ENCODE results near the gene MYNN. TPM values are rescaled to one million over a fixed set of nuclear protein-coding genes. Genes with fewer than 3 reads are reported as not detected.

The MYNN gene
- total RNA-seq, 2 experiments from 2014 or later, result 15.7 to 16.4 TPM

- CTCF ChIA-PET, result no interaction called here
- no peak overlapping the region for H3K4me3 Mint-ChIP-seq
- DNase-seq (no peak), ATAC-seq (no peak)
- H3K27me3 Mint-ChIP-seq (ENCODE audit: low read depth), result no peaks in the 10 kb centered on the region
- peaks cover 7% of the 10 kb centered on the region for H3K36me3 Mint-ChIP-seq (ENCODE audit: low read depth)
- no peaks in the 10 kb centered on the region for H3K9me3 Mint-ChIP-seq (ENCODE audit: insufficient read depth)
- POLR2A ChIA-PET, result no interaction called here
- no peak overlapping the region for H3K27ac Mint-ChIP-seq
- H3K4me1 Mint-ChIP-seq (ENCODE audit: low read depth), result peaks cover 36% of the 10 kb centered on the region
Measured at GRCh38 chr3:169760479-169760878, 12.7 kb upstream of the MYNN start.

GRCh38 chr3:169764312-169764881 is 8.8 kb upstream of the MYNN start:
- H3K4me1 Mint-ChIP-seq (ENCODE audit: low read depth), result peaks cover 36% of the 10 kb centered on the region
- H3K9me3 Mint-ChIP-seq (ENCODE audit: insufficient read depth), result no peaks in the 10 kb centered on the region
- DNase-seq (peak; percentile 65), ATAC-seq (peak; percentile 50)
- H3K27ac Mint-ChIP-seq, result peak overlapping the region; percentile 98
- H3K27me3 Mint-ChIP-seq (ENCODE audit: low read depth), result no peaks in the 10 kb centered on the region
- peak overlapping the region; percentile 92 for H3K4me3 Mint-ChIP-seq
- H3K36me3 Mint-ChIP-seq (ENCODE audit: low read depth), result peaks cover 7% of the 10 kb centered on the region
- POLR2A ChIA-PET, result interaction anchor here (0.7 to 3.2 kb wide), 7 partner anchors 9 to 269 kb away, joined by 3 to 47 read pairs (median 3); partner anchors contain the start of genes LRRC34, LRRIQ4, MYNN and SEC62
- CTCF ChIA-PET, result interaction anchor here (0.9 to 3.1 kb wide), 6 partner anchors 9 to 290 kb away, joined by 3 to 13 read pairs (median 4); partner anchors contain the start of genes LRRC34, LRRIQ4 and MYNN

GRCh38 chr3:169764882-169765612 is 8.1 kb upstream of the MYNN start, which contains the start of gene TERC:
TERC (minus strand) TSS chr3:169765060.
- POLR2A ChIA-PET, result interaction anchor here (0.7 to 3.2 kb wide), 7 partner anchors 8 to 269 kb away, joined by 3 to 47 read pairs (median 3); partner anchors contain the start of genes LRRC34, LRRIQ4, MYNN and SEC62
- no peaks in the 10 kb centered on the region for H3K27me3 Mint-ChIP-seq (ENCODE audit: low read depth)
- peak within 1 kb of the TSS; percentile 92 for H3K4me3 Mint-ChIP-seq

DNA sequence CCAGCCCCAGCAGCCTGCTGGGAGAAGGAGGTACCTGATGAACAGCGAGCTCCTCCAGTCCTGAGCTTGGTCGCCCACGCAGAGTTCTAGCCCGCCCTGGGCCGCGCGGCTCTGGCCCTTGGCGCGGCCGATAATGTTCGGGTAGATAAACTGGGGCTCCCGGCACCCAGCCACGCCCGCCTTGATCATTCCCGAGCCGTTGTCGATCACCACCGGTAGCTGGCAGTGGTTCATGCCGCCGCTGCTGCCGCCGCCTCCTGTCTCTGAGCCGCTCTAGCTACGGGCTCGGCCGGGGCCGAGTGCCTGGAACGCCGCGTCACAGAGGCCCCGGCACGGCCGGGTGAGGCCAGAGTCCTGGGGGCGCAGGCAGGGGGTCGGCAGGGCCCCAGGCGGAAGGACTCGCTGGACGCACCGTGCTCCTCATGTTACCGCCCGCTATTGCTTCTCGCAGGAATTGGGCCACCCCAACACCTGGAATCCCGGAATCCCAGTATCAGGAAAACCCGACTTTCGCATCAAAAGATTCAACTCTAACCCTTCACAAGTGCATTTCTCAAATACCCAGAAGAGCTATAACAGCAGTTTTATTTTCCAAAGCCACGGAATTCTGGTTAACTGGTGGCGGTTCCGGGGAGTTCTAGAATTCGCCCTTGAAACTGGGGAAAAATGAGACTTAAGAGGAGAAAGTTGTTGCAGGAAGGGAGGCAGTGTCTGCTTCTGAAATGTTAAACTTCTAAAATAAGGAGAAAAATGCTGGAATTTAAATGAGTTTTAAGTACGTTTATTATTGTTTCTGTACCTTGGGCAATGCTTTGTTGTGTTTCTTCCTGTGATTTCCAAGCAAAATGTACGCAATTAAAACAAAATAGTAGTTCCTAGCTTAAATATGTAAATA is 3.7 kb upstream of the MYNN start, which contains the start of gene ACTRT3:
Gene ACTRT3 (minus strand): TSS at position 275 of the 895 bp plus-strand sequence. CDS start 41 bp downstream, at position 234.
- peak; percentile 18 for ATAC-seq
- Mint-ChIP-seq H3K4me1 (ENCODE audit: low read depth) (peaks cover 25% of the 10 kb centered on the region), H3K36me3 (ENCODE audit: low read depth) (peaks cover 16% of the 10 kb centered on the region), H3K4me3 (peak within 1 kb of the TSS; percentile 85), H3K27ac (peak within 1 kb of the TSS; percentile 83), H3K27me3 (ENCODE audit: low read depth) (no peaks in the 10 kb centered on the region), H3K9me3 (ENCODE audit: insufficient read depth) (no peaks in the 10 kb centered on the region)
- POLR2A ChIA-PET, result interaction anchor here (1.1 kb wide), 1 partner anchor 43 kb away, joined by 4 read pairs; the partner anchor contains the start of genes LRRC34 and LRRIQ4
- DNase-seq, result peak; percentile 68
- CTCF ChIA-PET, result no interaction called here

More at GRCh38 chr3:169764882-169765612, 8.1 kb upstream of the MYNN start, which contains the start of gene TERC:
- peaks cover 7% of the 10 kb centered on the region for H3K36me3 Mint-ChIP-seq (ENCODE audit: low read depth)
- CTCF ChIA-PET, result interaction anchor here (1.7 to 3.1 kb wide), 3 partner anchors 8 to 97 kb away, joined by 5 to 13 read pairs (median 12); partner anchors contain the start of genes LRRC34, LRRIQ4 and MYNN
- ATAC-seq, result peak; percentile 87
- H3K27ac Mint-ChIP-seq, result peak within 1 kb of the TSS; percentile 98
- no peaks in the 10 kb centered on the region for H3K9me3 Mint-ChIP-seq (ENCODE audit: insufficient read depth)
- peaks cover 31% of the 10 kb centered on the region for H3K4me1 Mint-ChIP-seq (ENCODE audit: low read depth)
- DNase-seq, result peak; percentile 96

DNA sequence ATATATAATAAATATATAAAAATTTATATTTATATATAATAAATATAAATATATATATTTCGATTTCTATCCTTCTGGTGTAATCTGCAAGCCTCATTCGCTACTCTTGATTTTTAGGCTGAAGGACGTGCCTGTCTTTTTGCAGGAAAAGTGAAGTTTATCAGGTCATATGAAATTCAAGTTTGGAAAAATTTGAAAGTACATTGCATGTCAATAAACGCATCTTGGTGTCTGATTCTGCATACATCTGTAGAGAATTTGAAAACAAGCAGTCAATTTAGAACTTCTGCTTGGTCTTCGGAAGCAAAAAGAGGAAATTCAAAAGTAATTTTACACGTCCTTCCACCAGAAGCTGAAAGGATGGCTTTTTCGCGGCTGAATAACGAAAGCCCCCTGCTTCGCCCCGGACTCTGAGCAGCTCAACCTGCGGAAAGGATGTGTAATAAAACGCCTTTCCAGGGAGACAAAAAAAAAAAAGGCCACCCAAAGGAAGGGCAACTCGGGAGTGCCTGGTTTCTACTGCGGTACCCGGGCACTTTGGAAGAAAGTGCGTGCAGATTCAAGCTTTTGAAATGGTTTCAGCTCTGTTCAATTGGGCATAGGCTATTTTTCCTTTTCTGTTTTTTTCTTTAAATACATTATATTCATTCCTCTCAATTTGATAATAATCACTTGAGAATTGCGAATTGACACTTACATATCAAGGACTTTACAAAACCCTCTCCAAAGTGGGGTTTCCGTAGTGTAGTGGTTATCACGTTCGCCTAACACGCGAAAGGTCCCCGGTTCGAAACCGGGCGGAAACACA is 1.5 kb upstream of the MYNN start:
- ChIA-PET POLR2A (interaction anchor here (0.7 to 3.7 kb wide), 8 partner anchors 8 to 1098 kb away, joined by 3 to 47 read pairs (median 7); partner anchors contain the start of genes LRRC34, LRRIQ4, PHC3 and RPL22L1), CTCF (interaction anchor here (0.7 to 3.7 kb wide), 5 partner anchors 8 to 1496 kb away, joined by 3 to 13 read pairs (median 5); partner anchors contain the start of genes SEC62 and TERC)
- H3K9me3 Mint-ChIP-seq (ENCODE audit: insufficient read depth), result no peaks in the 10 kb centered on the region
- DNase-seq (peak; percentile 81), ATAC-seq (peak; percentile 5)
- H3K27ac Mint-ChIP-seq, result peak overlapping the region; percentile 100
- peaks cover 30% of the 10 kb centered on the region for H3K36me3 Mint-ChIP-seq (ENCODE audit: low read depth)
- no peaks in the 10 kb centered on the region for H3K27me3 Mint-ChIP-seq (ENCODE audit: low read depth)
- H3K4me1 Mint-ChIP-seq (ENCODE audit: low read depth), result peaks cover 36% of the 10 kb centered on the region
- peak overlapping the region; percentile 98 for H3K4me3 Mint-ChIP-seq

- ATAC-seq (peak; percentile 18), DNase-seq (no peak)
- Mint-ChIP-seq H3K27ac (peak overlapping the region; percentile 100), H3K9me3 (ENCODE audit: insufficient read depth) (no peaks in the 10 kb centered on the region), H3K27me3 (ENCODE audit: low read depth) (no peaks in the 10 kb centered on the region), H3K36me3 (ENCODE audit: low read depth) (peaks cover 36% of the 10 kb centered on the region), H3K4me1 (ENCODE audit: low read depth) (peaks cover 40% of the 10 kb centered on the region), H3K4me3 (peak overlapping the region; percentile 98)
- ChIA-PET CTCF (interaction anchor here (0.7 to 3.7 kb wide), 6 partner anchors 8 to 1495 kb away, joined by 3 to 13 read pairs (median 6); partner anchors contain the start of genes SEC62 and TERC), POLR2A (interaction anchor here (0.6 to 3.7 kb wide), 13 partner anchors 9 to 1097 kb away, joined by 3 to 47 read pairs (median 6); partner anchors contain the start of genes LRRC34, LRRIQ4, PHC3 and RPL22L1)
Measured at GRCh38 chr3:169772305-169772896, 795 bp upstream of the MYNN start.

DNA sequence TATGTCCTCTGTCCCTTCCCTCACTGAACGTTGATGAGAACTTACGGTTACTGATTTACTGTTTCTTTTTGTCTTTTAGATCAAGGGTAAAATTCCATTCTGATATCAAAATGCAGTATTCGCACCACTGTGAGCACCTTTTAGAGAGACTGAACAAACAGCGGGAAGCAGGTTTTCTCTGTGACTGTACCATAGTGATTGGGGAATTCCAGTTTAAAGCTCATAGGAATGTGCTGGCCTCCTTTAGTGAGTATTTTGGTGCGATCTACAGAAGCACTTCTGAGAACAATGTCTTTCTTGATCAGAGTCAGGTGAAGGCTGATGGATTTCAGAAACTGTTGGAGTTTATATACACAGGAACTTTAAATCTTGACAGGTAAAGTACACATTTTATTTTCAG is 990 bp downstream of the MYNN start:
- ChIA-PET CTCF (interaction anchor here (0.8 to 3.7 kb wide), 3 partner anchors 8 to 17 kb away, joined by 4 to 13 read pairs (median 7); partner anchors contain the start of gene TERC), POLR2A (interaction anchor here (1.0 to 3.7 kb wide), 4 partner anchors 10 to 405 kb away, joined by 3 to 47 read pairs (median 28); partner anchors contain the start of genes LRRC34, LRRIQ4, SEC62 and TERC)
- H3K4me3 Mint-ChIP-seq, result peak overlapping the region; percentile 98
- H3K27me3 Mint-ChIP-seq (ENCODE audit: low read depth), result no peaks in the 10 kb centered on the region
- H3K9me3 Mint-ChIP-seq (ENCODE audit: insufficient read depth), result no peaks in the 10 kb centered on the region
- H3K4me1 Mint-ChIP-seq (ENCODE audit: low read depth), result peaks cover 45% of the 10 kb centered on the region
- peaks cover 52% of the 10 kb centered on the region for H3K36me3 Mint-ChIP-seq (ENCODE audit: low read depth)
- no peak for DNase-seq
- H3K27ac Mint-ChIP-seq, result peak overlapping the region; percentile 100
- no peak for ATAC-seq

GRCh38 chr3:169777822-169778221 is 4.6 kb downstream of the MYNN start:
- Mint-ChIP-seq H3K27me3 (ENCODE audit: low read depth) (no peaks in the 10 kb centered on the region), H3K4me1 (ENCODE audit: low read depth) (peaks cover 74% of the 10 kb centered on the region), H3K4me3 (no peak overlapping the region), H3K27ac (no peak overlapping the region), H3K36me3 (ENCODE audit: low read depth) (peaks cover 76% of the 10 kb centered on the region), H3K9me3 (ENCODE audit: insufficient read depth) (no peaks in the 10 kb centered on the region)
- DNase-seq (no peak), ATAC-seq (no peak)
- CTCF ChIA-PET, result interaction anchor here (1.1 to 1.2 kb wide), 2 partner anchors 10 to 19 kb away, joined by 3 read pairs; no protein-coding TSS in a partner anchor
- POLR2A ChIA-PET, result interaction anchor here (0.8 kb wide), 2 partner anchors 34 to 38 kb away, joined by 3 to 4 read pairs; partner anchors contain the start of genes LRRC34 and LRRIQ4

GRCh38 chr3:169780742-169781141 is 7.5 kb downstream of the MYNN start:
- ChIA-PET POLR2A (interaction anchor here (1.1 to 2.0 kb wide), 2 partner anchors 17 to 30 kb away, joined by 3 to 4 read pairs; partner anchors contain the start of gene TERC), CTCF (interaction anchor here (0.9 to 1.5 kb wide), 3 partner anchors 8 to 33 kb away, joined by 3 to 4 read pairs (median 4); no protein-coding TSS in a partner anchor)
- peaks cover 61% of the 10 kb centered on the region for H3K4me1 Mint-ChIP-seq (ENCODE audit: low read depth)
- DNase-seq (peak; percentile 43), ATAC-seq (peak; percentile 72)
- peaks cover 66% of the 10 kb centered on the region for H3K36me3 Mint-ChIP-seq (ENCODE audit: low read depth)
- peak overlapping the region; percentile 58 for H3K4me3 Mint-ChIP-seq
- H3K9me3 Mint-ChIP-seq (ENCODE audit: insufficient read depth), result no peaks in the 10 kb centered on the region
- peak overlapping the region; percentile 79 for H3K27ac Mint-ChIP-seq
- no peaks in the 10 kb centered on the region for H3K27me3 Mint-ChIP-seq (ENCODE audit: low read depth)

Data from activated CD8-positive, alpha-beta T cell treated with anti-CD3 and anti-CD28 coated beads, Interleukin-2, amount 10 ng/mL, durations not matched to agents 7 days and 5 days (primary cell).